Kasumi-1 (cell line): ENCODE data around the gene NDST3.
"Not testable (repeated sequence)": the region's sequence is repeated elsewhere in the genome, so short reads cannot be mapped to it uniquely, and the experiment has no call there.

Experiments
- DNase-seq, 2 experiments: peaks; one replicate each; lab custom pipeline; 2025; lab: John Stamatoyannopoulos, UW

NDST3 gene

GRCh38 chr4:118177126-118177525 is 142.8 kb downstream of the NDST3 start:
- no peak for DNase-seq

DNA sequence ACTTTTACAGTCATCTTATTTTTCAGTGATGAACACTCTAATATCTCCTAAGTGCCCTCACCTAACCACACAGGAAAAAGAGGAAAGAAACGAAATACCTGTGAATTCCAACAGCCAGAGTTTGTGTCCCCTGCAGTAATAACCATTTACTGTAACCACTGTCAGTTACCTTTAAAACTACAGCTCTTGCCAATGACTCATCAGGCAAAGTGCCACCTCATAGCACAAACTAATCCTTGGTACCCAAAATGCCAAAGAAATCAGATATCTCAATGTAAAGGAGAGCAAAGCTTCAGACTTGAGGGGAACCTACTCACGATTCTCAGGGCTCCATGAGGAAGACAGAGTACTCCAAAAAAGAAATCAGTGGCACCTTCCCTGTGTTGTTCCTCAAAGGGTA is 146.5 kb downstream of the NDST3 start:
- no peak for DNase-seq

DNA sequence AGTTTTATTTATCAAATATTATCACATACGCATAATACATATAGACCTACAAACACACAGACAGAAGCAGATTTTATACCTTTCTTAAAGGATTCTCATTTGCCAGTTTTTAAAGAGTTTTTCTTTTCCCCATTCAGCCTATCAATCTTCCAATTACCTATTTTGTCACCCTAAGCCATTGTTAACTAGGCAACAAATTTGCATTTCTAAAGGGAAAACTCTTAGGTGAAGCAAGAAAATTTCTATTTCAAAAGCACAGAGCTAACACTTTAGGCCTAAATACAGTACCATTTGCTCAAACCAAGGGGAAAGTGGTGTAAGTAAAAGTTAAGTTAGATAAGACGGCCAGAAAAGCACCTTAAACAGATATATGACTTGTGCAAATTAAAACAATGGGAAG is 156.6 kb downstream of the NDST3 start:
- DNase-seq, result no peak

DNA sequence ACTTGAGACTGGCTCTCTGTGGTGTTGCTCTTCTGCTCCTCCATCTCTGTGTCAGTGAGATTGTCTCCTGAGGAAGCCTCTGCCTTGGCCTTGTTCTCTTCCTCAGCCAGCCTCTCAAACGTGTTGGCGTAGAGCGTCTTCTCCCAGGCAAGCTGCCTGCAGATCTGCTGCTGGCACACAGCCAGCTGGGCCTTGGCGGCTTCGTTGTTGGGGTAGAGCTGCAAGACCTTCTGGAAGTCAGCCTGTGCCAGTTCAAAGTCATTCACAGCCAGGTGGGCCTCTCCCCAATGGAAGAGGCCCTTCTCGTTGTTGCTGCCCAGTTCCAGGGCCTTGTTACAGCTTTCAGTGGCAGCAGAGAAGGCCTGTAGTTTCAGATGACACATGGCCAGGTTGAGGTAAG is 159.1 kb downstream of the NDST3 start:
- DNase-seq, result no peak

DNA sequence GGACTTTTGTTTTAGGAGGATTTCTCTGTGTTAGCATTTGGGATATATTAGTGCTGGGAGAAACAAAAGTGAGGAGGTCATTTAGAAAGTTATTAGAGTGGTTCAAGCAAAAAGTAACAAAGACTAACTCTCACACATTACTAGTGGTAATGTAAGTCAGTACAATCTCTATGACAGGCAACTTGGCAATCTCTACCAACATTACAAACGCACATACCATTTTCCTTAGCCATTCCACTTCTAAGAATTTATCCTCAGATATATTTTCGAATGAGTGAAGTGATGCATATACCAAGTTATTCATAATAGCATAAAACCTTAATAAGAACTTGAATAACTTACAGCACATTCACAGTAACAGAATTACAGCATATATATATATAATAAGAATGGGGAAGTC is 172.3 kb downstream of the NDST3 start:
- no peak for DNase-seq

DNA sequence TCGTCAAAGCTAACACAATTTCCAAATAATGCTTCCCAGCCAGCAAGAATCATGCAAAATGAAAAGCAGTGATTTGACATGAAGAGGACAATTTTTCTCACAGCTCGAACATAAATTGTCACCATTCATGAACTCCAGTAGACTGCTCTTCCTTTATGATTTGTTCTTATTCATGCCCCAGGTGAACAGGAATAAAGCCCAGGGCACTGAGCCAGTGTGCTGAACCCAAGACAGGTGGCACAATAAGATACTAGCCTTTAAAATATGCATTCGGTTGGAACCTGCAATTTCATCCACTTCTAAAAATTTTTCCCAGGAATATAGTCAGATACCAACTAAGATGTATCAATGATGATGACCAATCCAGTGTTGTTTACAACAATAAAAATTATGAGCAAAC is 178.8 kb downstream of the NDST3 start:
- DNase-seq, result no peak

DNA sequence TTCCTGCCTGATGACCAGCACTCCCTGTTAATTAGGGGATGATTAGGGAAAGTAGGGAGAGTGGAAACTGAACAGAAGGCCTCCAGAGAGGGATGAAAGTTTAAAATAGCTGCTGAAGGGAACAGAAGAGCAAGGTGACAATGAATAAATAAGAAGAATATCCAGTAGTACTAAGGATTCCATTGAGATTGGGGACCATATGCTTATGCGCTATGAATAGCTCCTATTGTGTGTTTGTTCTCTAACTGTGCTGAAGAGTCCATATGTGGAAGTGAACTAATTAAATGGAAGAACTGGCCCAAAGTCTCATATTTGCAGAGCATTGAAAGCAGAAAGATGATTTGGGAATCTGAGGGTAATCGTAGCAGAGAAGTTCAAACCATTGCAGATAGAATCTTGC is 181.5 kb downstream of the NDST3 start:
- no peak for DNase-seq

DNA sequence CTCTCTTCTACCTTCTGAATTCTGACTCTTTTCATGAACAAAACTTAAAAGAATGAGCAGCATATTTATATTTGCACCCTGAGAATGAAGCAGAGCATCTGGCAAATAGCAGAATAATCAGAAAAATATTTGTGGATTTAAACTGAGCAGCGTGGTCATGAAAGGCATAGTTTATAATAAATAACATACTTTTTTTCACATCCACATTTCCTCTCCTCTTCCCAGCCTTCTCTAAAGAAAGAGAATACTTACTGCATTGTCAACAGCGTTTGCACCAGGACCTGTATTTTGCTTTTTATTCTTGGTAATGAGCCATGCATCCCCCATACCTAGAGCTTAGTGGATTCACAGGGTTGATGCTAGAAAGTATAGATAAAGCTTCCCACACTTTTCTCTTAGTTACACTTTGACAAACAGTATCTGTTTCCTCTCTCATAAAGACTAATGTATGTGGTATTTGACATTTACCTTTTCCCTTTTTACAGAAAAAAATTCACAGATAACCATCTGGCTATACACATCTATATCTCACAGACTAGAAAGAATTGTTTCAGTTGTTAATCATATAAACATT is 187.0 kb downstream of the NDST3 start:
- DNase-seq, result no peak

GRCh38 chr4:118224243-118224829 is 190.1 kb downstream of the NDST3 start:
- DNase-seq, result peak; percentile 69 to 87

- DNase-seq, result no peak
Observed at GRCh38 chr4:118225511-118225910, 191.2 kb downstream of the NDST3 start.

GRCh38 chr4:118226311-118227010 is 192.2 kb downstream of the NDST3 start:
- no peak for DNase-seq

DNA sequence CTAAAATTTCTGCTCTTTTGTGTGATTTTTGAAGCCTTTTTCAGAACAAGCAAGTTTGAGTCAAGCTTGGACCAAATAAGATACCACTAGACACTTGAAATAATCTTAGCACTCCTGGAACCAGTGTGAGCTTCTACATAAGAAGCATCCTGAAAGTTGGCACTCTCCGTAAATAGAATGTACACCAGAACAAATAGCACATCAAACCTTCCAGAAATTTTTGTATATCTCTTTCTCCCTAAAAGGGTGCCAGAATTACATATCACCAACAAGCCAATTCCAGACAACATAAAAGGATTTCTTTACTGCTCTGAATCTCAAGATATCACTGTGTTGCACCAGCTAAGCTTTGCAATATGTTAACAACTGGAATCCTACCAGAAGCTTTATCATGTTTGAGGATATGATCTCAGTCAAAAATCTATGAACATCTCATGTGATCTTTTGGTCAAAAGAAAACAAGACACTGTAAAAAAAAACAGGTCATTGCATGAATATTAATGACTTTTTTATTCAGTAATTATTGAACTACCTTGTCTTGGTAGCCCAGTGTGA is 201.4 kb downstream of the NDST3 start:
- no peak for DNase-seq

GRCh38 chr4:118237531-118237930 is 203.2 kb downstream of the NDST3 start:
- no peak for DNase-seq

DNA sequence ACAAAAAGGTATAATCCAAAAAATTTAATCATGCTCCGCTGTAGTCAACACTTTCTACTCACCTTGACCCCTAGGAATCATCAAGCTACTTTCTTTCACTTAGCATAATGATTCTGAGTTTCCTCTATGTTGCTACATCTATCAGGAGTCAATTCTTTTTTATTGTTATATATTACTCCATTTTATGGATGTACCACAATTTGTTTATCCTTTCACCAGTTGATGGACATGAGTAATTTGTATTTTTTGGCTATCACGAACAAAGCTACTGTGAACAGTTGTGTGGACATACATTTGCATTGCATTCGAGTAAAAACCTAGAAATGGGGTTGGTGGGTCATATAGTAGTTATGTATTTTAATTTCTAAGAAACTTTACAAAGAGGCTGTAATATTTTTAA is 215.6 kb downstream of the NDST3 start:
- DNase-seq, result no peak

GRCh38 chr4:118254368-118254767 is 220.1 kb downstream of the NDST3 start:
- DNase-seq, result peak in 1 of 2 experiments; percentile 6

GRCh38 chr4:118259111-118259510 is 224.8 kb downstream of the NDST3 start:
- no peak for DNase-seq

GRCh38 chr4:118260309-118260708 is 226.0 kb downstream of the NDST3 start:
- no peak for DNase-seq

GRCh38 chr4:118264096-118264495 is 229.8 kb downstream of the NDST3 start:
- DNase-seq, result no peak

GRCh38 chr4:118265312-118266144 is 231.2 kb downstream of the NDST3 start:
- DNase-seq, result no peak

DNA sequence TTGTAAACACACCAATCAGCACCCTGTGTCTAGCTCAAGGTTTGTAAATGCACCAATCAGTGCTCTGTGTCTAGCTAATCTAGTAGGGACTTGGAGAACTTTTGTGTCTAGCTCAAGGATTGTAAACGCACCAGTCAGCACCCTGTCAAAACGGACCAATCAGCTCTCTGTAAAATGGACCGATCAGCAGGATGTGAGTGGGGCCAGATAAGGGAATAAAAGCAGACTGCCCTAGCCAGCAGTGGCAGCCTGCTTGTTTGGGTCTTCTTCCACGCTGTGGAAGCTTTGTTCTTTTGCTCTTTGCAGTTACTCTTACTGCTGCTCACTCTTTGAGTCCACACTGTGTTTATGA is 231.8 kb downstream of the NDST3 start:
- not testable (repeated sequence) for DNase-seq

DNA sequence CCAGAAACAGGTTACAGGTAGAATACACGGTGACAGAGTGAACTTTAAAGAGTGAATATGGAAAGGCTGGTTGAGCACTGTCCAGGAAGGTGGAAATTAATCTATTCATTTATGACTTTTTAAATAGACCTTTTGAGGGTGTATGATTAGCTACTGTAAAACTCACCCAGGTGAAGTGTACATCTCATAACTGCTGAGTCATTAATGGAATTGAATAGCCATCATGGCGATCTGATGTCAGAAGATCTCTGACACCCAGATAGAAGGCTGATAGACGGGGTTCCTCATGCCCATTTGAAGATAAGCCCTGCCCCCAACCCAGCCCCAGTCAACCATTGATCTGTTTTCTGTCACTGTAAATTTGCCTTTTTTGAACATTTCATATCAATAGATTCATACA is 234.5 kb downstream of the NDST3 start:
- no peak for DNase-seq

GRCh38 chr4:118270492-118270891 is 236.2 kb downstream of the NDST3 start:
- peak; percentile 47 to 59 for DNase-seq

GRCh38 chr4:118271788-118272187 is 237.5 kb downstream of the NDST3 start:
- no peak for DNase-seq
